G401.6 (cell line): Measurements from ENCODE around the gene CRYL1.
"Not testable (repeated sequence)": the region's sequence is repeated elsewhere in the genome, so short reads cannot be mapped to it uniquely, and the experiment has no call there.

ENCODE experiments used
- FAIRE-seq: peaks from 2 replicates; lab custom pipeline; 2012; peaks lifted over from hg19 to GRCh38; lab: Jason Lieb, UNC

The CRYL1 gene

GRCh38 chr13:20448470-20448869 lies 77.2 kb downstream of the CRYL1 start:
- no peak for FAIRE-seq

- no peak for FAIRE-seq
Observed at GRCh38 chr13:20446900-20447299, 78.8 kb downstream of the CRYL1 start.

GRCh38 chr13:20446405-20446804 lies 79.3 kb downstream of the CRYL1 start:
- no peak for FAIRE-seq

DNA sequence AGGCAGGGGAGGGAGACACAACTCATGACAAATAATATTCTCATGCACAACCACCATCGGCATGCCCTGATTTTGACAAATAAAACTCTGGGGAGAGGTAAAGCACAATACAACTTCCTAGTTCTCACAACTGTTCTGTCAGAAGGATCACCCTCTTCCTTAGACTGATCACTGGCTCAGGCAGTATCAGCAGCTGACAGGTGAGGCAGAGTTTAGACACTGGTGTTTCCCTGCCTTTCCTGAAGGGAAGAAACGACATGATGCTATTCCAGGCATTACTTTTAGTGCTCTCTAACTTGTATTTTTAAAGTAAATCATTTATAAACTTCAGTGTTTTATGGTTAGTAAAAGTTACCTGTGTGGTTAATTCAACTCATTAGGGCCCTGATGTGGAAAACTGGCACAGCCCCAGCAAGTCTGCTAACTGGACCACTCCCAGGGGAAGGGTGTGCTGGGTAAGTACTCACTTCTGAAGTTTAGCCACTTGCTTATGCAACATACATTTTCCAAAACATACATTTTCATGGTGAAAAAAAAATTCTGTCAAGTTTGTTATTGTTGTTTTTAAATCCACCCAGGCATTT lies 82.8 kb downstream of the CRYL1 start:
- FAIRE-seq: no peak

GRCh38 chr13:20442375-20442774 lies 83.3 kb downstream of the CRYL1 start:
- FAIRE-seq: no peak

GRCh38 chr13:20441879-20442278 lies 83.8 kb downstream of the CRYL1 start:
- FAIRE-seq: no peak

GRCh38 chr13:20441056-20441455 lies 84.6 kb downstream of the CRYL1 start:
- FAIRE-seq: no peak

DNA sequence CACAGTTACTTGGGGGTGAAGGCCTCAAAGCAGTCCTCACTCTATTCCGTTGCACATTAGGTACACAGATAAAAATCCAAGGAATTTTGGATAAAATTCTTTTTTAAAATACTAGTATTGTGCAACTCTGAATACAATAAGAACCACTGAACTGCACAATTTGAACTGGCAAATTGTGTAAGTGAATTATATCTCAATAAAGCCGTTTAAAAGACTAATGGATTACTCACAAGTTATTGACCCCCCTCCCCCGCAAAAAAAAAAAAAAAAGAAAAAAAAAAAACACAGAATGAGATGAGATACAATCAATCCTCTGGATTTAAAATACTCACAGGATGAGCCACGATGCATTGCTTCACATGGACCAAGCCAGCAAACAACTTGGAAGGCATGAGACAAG lies 86.4 kb downstream of the CRYL1 start:
- no peak for FAIRE-seq

DNA sequence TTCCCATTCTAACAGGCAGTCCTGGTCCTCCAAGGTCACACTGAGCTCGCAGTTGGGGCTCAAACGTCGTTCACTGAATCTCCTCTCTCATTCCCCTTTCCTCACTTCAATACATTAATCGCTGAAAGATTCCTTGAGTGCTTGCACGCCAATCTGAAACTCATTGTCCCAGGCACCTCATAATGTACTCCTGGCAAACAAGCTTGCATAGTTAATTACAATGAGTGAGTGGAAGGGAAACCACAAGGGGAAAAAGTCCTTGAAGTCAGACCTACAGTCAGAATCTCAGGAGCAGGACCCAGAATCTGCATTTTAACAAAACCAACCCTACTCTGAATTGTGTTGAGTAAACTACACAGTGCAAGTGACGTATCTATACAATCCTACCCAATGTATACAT lies 86.9 kb downstream of the CRYL1 start:
- no peak for FAIRE-seq

DNA sequence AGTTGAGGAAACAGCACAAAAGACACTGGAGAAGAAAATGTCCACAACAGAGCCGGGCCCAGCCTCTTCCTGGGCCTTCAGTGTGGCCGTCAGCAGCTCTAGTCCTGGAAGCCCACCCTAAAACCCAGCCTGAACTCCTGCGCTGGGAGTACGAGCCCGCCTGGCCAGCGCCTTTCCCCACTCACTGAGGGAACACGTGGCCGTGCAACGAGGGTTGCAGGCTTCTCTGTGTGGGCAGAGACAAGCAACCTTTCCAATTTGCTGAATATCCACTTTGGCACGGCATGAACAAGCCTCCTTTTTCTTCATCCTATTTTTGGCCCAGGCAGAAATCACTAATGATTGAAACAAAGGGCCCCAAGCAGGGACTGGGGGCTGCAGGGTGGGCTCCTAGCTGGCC lies 89.2 kb downstream of the CRYL1 start:
- no peak for FAIRE-seq

DNA sequence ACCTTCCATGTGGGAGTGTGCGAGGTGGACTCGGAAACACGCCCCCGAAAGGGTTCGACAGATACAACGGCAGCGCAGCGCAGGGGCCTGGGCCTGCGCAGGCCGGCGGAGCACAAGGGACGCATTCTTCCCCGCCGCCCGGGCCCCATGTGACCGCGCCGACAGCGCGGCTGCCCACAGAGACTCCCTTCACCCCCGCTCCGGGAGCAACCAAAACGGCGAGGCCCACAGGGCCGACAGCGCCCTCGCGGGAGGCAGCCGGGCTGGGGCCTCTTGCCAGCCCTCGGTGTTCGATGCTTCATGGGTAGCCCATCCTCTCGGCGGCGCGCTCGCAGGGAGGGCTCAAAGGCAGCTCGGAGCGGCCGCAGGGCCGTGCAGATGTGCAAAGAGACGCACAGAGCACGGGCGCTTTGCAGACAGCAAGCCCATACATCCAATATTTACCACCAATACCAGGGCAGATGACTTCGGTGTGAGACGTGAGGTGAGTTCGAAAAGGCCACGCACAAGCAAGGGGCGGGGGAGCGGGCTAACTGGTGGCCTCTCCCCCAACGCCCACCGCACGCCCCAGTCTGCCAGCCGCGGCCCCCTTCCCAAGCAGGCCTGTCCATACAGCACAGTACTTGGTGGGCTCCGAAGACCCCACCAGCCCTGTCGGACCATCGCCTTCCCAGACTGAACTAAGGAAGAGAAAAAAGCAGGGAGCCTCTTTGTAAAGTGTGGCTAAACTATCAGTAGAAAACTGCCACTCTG lies 89.9 kb downstream of the CRYL1 start:
- FAIRE-seq: no peak

DNA sequence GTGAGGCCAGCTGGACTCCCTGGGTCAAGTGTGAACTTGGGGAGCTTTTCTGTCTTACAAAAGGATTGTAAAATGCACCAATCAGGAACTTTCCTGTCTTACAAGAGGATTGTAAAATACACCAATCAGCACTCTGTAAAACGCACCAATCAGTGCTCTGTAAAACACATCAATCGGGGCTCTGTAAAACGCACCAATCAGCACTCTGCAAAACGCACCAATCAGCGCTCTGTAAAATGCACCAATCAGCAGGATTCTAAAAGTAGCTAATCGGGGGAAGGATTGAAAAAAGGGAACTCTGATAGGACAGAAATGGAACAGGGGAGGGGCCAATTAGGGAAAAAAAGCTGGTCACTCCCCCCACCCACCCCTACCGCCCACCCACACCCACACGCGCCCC lies 91.4 kb downstream of the CRYL1 start:
- not testable (repeated sequence) for FAIRE-seq

- FAIRE-seq: no peak
Observed at GRCh38 chr13:20431687-20432384, 93.8 kb downstream of the CRYL1 start.

- no peak for FAIRE-seq
Observed at GRCh38 chr13:20431080-20431479, 94.6 kb downstream of the CRYL1 start.

DNA sequence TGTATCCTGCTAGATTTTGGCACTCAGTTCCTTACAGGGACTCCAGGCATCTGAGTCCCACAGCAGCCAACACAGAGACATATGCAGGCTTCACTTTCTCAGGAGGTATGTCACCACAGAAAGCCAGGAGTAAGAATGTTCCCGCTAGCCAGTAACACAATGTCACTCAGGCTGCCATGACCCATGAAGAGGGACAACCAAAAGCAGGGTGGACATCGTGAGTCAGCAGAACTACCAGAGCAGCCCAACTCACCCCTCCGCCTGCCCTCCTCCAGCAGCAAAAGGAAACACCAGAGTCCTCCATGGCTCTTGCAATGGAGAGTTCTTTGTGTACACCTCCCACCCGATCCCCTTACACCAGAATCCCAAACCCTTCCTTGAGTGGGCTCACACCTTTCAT lies 95.4 kb downstream of the CRYL1 start:
- no peak for FAIRE-seq

GRCh38 chr13:20429682-20430081 lies 96.0 kb downstream of the CRYL1 start:
- no peak for FAIRE-seq

- no peak for FAIRE-seq
Observed at GRCh38 chr13:20428666-20429644, 96.7 kb downstream of the CRYL1 start.

DNA sequence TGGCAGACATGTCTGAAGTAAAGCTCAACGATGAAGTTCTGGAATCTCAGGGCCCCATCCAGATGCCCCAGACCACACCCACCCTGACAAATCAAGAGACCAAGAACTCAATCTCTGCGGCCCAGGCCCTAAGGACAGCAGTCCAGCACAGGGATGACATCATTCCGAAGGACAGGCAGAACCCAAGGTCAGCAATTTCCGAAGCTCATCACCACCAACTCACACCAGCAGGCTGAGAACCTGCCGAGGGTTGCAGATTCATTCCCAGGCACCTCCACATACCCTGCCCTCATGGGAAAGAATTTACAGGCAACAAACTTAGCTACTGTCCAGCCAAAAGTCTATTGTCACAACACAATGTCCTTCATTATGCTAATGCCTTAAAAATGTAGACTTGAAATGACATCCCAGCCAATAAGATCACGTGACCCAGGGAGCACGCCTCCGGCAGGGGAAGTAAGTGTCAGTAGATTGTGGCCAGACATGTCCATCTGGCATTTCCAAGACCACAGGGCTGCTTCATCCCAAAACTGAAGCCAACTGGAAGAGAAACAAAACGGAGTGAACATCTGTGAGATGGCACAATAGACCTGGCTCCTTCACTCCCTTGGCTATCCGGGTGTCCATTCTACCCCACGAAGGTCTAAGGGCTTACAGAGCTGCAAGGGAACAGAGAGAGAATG lies 98.8 kb downstream of the CRYL1 start:
- no peak for FAIRE-seq

- no peak for FAIRE-seq
Observed at GRCh38 chr13:20425819-20426219, 99.8 kb downstream of the CRYL1 start.

DNA sequence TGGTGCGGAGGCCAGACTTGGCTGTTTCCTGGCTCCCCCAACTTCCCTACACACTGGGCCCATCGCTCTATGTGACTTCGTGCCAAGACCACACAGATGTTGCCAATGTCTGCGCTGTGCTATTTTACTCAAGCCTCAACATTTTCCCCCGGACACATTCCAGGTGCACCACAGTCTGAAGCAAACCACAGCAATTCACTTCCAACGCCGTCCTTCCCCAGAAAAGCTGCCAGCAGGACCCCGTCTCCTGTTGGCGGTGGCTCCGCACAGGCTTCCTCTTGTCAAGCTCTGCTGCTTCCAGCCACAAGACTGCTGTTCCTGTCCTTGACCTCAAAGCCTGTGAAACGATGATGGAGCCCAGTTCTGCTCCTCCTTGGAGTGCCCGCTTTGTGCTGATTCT lies 100.7 kb downstream of the CRYL1 start:
- FAIRE-seq: no peak

- FAIRE-seq: no peak
Observed at GRCh38 chr13:20424559-20424852, 101.2 kb downstream of the CRYL1 start.

- no peak for FAIRE-seq
Observed at GRCh38 chr13:20422362-20422761, 103.3 kb downstream of the CRYL1 start.
